A204.1 (cell line): ENCODE data around the gene PIGR.

Experiments used
- FAIRE-seq: peaks from 2 replicates; lab custom pipeline; 2012; peaks lifted over from hg19 to GRCh38; lab: Jason Lieb, UNC

The PIGR gene

GRCh38 chr1:206909161-206909882, 36.9 kb downstream of the PIGR start:
- FAIRE-seq: no peak

GRCh38 chr1:206908038-206908437, 38.2 kb downstream of the PIGR start:
- FAIRE-seq: no peak

- no peak for FAIRE-seq
These were observed 38.8 kb downstream of the PIGR start for GRCh38 chr1:206907304-206907991.

GRCh38 chr1:206905295-206906164, 40.7 kb downstream of the PIGR start:
- FAIRE-seq: no peak

GRCh38 chr1:206904423-206905142, 41.7 kb downstream of the PIGR start:
- no peak for FAIRE-seq

- no peak for FAIRE-seq
These were observed 42.6 kb downstream of the PIGR start for GRCh38 chr1:206903687-206904086.

- FAIRE-seq: no peak
These were observed 43.6 kb downstream of the PIGR start for GRCh38 chr1:206902702-206903101.

GRCh38 chr1:206901944-206902343, 44.3 kb downstream of the PIGR start:
- no peak for FAIRE-seq

- FAIRE-seq: no peak
These were observed 46.1 kb downstream of the PIGR start for GRCh38 chr1:206900149-206900548.

- no peak for FAIRE-seq
These were observed 46.5 kb downstream of the PIGR start for GRCh38 chr1:206899717-206900116.

- FAIRE-seq: no peak
These were observed 47.3 kb downstream of the PIGR start for GRCh38 chr1:206898915-206899431.

- FAIRE-seq: no peak
These were observed 48.0 kb downstream of the PIGR start for GRCh38 chr1:206898089-206898914.

GRCh38 chr1:206897175-206897574, 49.1 kb downstream of the PIGR start, which contains the start of gene IL24:
IL24 (plus strand) TSS chr1:206897443; CDS start chr1:206897833, 390 bp downstream.
- no peak for FAIRE-seq

- FAIRE-seq: no peak
These were observed 50.0 kb downstream of the PIGR start for GRCh38 chr1:206896261-206896660.

- no peak for FAIRE-seq
These were observed 50.4 kb downstream of the PIGR start for GRCh38 chr1:206895837-206896242.

GRCh38 chr1:206895325-206895724, 50.9 kb downstream of the PIGR start:
- no peak for FAIRE-seq

- FAIRE-seq: no peak
These were observed 52.9 kb downstream of the PIGR start for GRCh38 chr1:206893380-206893779.

GRCh38 chr1:206892351-206892984, 53.8 kb downstream of the PIGR start:
- no peak for FAIRE-seq

GRCh38 chr1:206891412-206891811, 54.9 kb downstream of the PIGR start:
- no peak for FAIRE-seq
